CD14-positive monocyte (primary cell): Measurements from ENCODE around the gene ALPG. TPM values are rescaled to one million over a fixed set of nuclear protein-coding genes. Genes with fewer than 3 reads are reported as not detected.

Source experiments
- DNase-seq, 3 donors: peaks; one replicate each; pipeline ENCODE4 v3.0.0-alpha.2; 2011 to 2022
- H2AFZ ChIP-seq: 2 replicates; pipeline ENCODE4 v1.6.0; 2012; ENCODE audit warnings: mild to moderate bottlenecking, low read depth, low read length, inconsistent platforms; ENCODE audit not compliant: insufficient read depth, poor library complexity, severe bottlenecking
- H3K27ac ChIP-seq, 2 donors: 1 replicate in 1 of 2; 2 replicates in 1 of 2; pipeline ENCODE4 v1.5.1; 2012 to 2013; ENCODE audit warnings: low read length in 2 of 2, control low read depth in 1 of 2, inconsistent platforms in 1 of 2, low read depth in 1 of 2, mild to moderate bottlenecking in 1 of 2
- H3K27me3 ChIP-seq, 2 donors: one replicate each; pipeline versions ENCODE4 v1.6.0 to v1.6.1; 2011 to 2013; ENCODE audit warnings: low read length in 2 of 2; ENCODE audit not compliant: control insufficient read depth in 2 of 2, insufficient read depth in 2 of 2
- H3K36me3 ChIP-seq, 2 donors: replicated peaks in 1 of 2; 1 replicate in 1 of 2; 2 replicates in 1 of 2; pipeline versions ENCODE4 v1.5.1 to v1.6.1; 2012 to 2013; ENCODE audit warnings: low read length in 2 of 2, control low read depth in 1 of 2, inconsistent platforms in 1 of 2, mild to moderate bottlenecking in 1 of 2; ENCODE audit not compliant: insufficient read depth in 2 of 2, control insufficient read depth in 1 of 2
- H3K4me1 ChIP-seq, 2 donors: 1 replicate in 1 of 2; 2 replicates in 1 of 2; pipeline versions ENCODE4 v1.5.1 to v1.6.1; 2012 to 2013; ENCODE audit warnings: low read length in 2 of 2, control low read depth in 1 of 2, inconsistent platforms in 1 of 2, mild to moderate bottlenecking in 1 of 2, moderate library complexity in 1 of 2; ENCODE audit not compliant: insufficient read depth in 2 of 2, control insufficient read depth in 1 of 2
- H3K4me2 ChIP-seq: replicated peaks from 2 replicates; pipeline ENCODE3; 2012; ENCODE audit warnings: low read length, moderate library complexity, mild to moderate bottlenecking; ENCODE audit not compliant: poor library complexity, severe bottlenecking; ENCODE audit errors: extremely low read depth
- H3K4me3 ChIP-seq, 3 experiments: fragments of 200-600 bp in 1 of 3; sonication (generic) in 1 of 3; replicated peaks in 1 of 3; 1 replicate in 2 of 3; 2 replicates in 1 of 3; pipeline ENCODE4 v1.5.1; 2011 to 2013; ENCODE audit warnings: low read length in 3 of 3, mild to moderate bottlenecking in 3 of 3, control low read depth in 2 of 3, low read depth in 2 of 3, inconsistent platforms in 1 of 3, moderate library complexity in 1 of 3
- H3K79me2 ChIP-seq: 2 replicates; pipeline ENCODE4 v1.6.0; 2012; ENCODE audit warnings: mild to moderate bottlenecking, control low read depth, inconsistent platforms, low read length, moderate library complexity; ENCODE audit not compliant: insufficient read depth
- H3K9ac ChIP-seq: 2 replicates; pipeline ENCODE4 v1.6.0; 2017; ENCODE audit warnings: low read length, mild to moderate bottlenecking; ENCODE audit not compliant: insufficient read depth, poor library complexity, severe bottlenecking
- H3K9me3 ChIP-seq, 2 donors: replicated peaks in 1 of 2; 1 replicate in 1 of 2; 2 replicates in 1 of 2; pipeline versions ENCODE4 v1.5.1 to v1.6.1; 2012 to 2013; ENCODE audit warnings: low read length in 2 of 2, control low read depth in 1 of 2; ENCODE audit not compliant: control insufficient read depth in 1 of 2, insufficient read depth in 1 of 2
- H4K20me1 ChIP-seq: 2 replicates; pipeline ENCODE4 v1.6.0; 2012; ENCODE audit warnings: mild to moderate bottlenecking, low read length, control low read depth, moderate library complexity; ENCODE audit not compliant: insufficient read depth
- H3K27ac Mint-ChIP-seq, 7 donors: one replicate each; pipeline ENCODE4 v1.8.0; 2020; ENCODE audit warnings: mild to moderate bottlenecking in 7 of 7, mixed read lengths in 7 of 7, moderate library complexity in 6 of 7, inconsistent platforms in 2 of 7
- H3K27me3 Mint-ChIP-seq, 3 donors: one replicate each; pipeline ENCODE4 v1.8.0; 2021 to 2022; ENCODE audit warnings: low read depth in 3 of 3, mild to moderate bottlenecking in 3 of 3, mixed read lengths in 3 of 3, moderate library complexity in 3 of 3, inconsistent platforms in 1 of 3
- H3K36me3 Mint-ChIP-seq, 2 donors: one replicate each; pipeline ENCODE4 v1.8.0; 2020; ENCODE audit warnings: mixed read lengths in 2 of 2, inconsistent platforms in 1 of 2, mild to moderate bottlenecking in 1 of 2
- H3K4me1 Mint-ChIP-seq: one replicate; pipeline ENCODE4 v1.8.0; 2020; ENCODE audit warnings: mild to moderate bottlenecking, mixed read lengths
- H3K4me3 Mint-ChIP-seq, 2 donors: one replicate each; pipeline ENCODE4 v1.8.0; 2020; ENCODE audit warnings: mild to moderate bottlenecking in 2 of 2, mixed read lengths in 2 of 2, moderate library complexity in 1 of 2
- H3K9me3 Mint-ChIP-seq, 7 donors: one replicate each; pipeline ENCODE4 v1.8.0; 2020 to 2022; ENCODE audit warnings: mixed read lengths in 7 of 7, mild to moderate bottlenecking in 6 of 7, moderate library complexity in 6 of 7, inconsistent platforms in 2 of 7
- WGBS: methylation state at CpG from one replicate; pipeline ENCODE4 v1.1.5; 2013; ENCODE audit warnings: missing lambda C conversion rate; ENCODE audit not compliant: insufficient coverage; 5-methylcytosine and 5-hydroxymethylcytosine counted together
- intact Hi-C, 2 donors: fragments of 100-400 bp; cut with micrococcal nuclease; formaldehyde crosslinking; loops; one replicate each; pipeline versions ENCODE4 v1.15.0 to v1.15.1; 2023
- polyA plus RNA-seq, 3 donors: library from polyadenylated mRNA; depleted of rRNA in 1 of 3; unstranded in 2 of 3; stranded (reverse) in 1 of 3; fragments of 300-500 nt in 2 of 3; fragments of >200 nt in 1 of 3; fragmentation: Illumina TruSeq in 2 of 3; gene quantifications; 1 replicate in 2 of 3; 2 replicates in 1 of 3; pipeline ENCODE4 v1.2.3, GENCODE V29; 2012 to 2021
- TF ChIP-seq, protein P1 (sequence below): fragments of 200-600 bp; IDR thresholded peaks from one replicate; pipeline ENCODE4 v1.8.0; 2022; ENCODE audit warnings: antibody characterized with exemption, mild to moderate bottlenecking

The ALPG gene
- polyA plus RNA-seq, 3 donors, result not detected

GRCh38 chr2:232434091-232434490 is 27.4 kb downstream of the ALPG start:
- Histone ChIP-seq H3K27ac (no peak overlapping the region), H4K20me1 (no peaks in the 10 kb centered on the region), H3K9me3 (no peaks in the 10 kb centered on the region), H3K4me1 (no peaks in the 10 kb centered on the region), H2AFZ (no peak overlapping the region), H3K79me2 (no peaks in the 10 kb centered on the region), H3K27me3 (no peaks in the 10 kb centered on the region), H3K4me2 (no peak overlapping the region), H3K36me3 (no peaks in the 10 kb centered on the region), H3K4me3 (no peak overlapping the region), H3K9ac (no peak overlapping the region)
- Mint-ChIP-seq H3K36me3 (no peaks in the 10 kb centered on the region), H3K27ac (no peak overlapping the region), H3K9me3 (peaks cover 0 to 2% (median 0%) of the 10 kb centered on the region in 7 donors), H3K4me3 (no peak overlapping the region), H3K27me3 (peaks cover 0 to 11% (median 7%) of the 10 kb centered on the region in 3 donors), H3K4me1 (peaks cover 3% of the 10 kb centered on the region)
- intact Hi-C loops, result no loop called here
- no peak for DNase-seq
- 96% methylated on average over 8 of the region's 9 CpGs for WGBS
- TF ChIP-seq, protein P1, sequence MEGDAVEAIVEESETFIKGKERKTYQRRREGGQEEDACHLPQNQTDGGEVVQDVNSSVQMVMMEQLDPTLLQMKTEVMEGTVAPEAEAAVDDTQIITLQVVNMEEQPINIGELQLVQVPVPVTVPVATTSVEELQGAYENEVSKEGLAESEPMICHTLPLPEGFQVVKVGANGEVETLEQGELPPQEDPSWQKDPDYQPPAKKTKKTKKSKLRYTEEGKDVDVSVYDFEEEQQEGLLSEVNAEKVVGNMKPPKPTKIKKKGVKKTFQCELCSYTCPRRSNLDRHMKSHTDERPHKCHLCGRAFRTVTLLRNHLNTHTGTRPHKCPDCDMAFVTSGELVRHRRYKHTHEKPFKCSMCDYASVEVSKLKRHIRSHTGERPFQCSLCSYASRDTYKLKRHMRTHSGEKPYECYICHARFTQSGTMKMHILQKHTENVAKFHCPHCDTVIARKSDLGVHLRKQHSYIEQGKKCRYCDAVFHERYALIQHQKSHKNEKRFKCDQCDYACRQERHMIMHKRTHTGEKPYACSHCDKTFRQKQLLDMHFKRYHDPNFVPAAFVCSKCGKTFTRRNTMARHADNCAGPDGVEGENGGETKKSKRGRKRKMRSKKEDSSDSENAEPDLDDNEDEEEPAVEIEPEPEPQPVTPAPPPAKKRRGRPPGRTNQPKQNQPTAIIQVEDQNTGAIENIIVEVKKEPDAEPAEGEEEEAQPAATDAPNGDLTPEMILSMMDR, result no peak

DNA sequence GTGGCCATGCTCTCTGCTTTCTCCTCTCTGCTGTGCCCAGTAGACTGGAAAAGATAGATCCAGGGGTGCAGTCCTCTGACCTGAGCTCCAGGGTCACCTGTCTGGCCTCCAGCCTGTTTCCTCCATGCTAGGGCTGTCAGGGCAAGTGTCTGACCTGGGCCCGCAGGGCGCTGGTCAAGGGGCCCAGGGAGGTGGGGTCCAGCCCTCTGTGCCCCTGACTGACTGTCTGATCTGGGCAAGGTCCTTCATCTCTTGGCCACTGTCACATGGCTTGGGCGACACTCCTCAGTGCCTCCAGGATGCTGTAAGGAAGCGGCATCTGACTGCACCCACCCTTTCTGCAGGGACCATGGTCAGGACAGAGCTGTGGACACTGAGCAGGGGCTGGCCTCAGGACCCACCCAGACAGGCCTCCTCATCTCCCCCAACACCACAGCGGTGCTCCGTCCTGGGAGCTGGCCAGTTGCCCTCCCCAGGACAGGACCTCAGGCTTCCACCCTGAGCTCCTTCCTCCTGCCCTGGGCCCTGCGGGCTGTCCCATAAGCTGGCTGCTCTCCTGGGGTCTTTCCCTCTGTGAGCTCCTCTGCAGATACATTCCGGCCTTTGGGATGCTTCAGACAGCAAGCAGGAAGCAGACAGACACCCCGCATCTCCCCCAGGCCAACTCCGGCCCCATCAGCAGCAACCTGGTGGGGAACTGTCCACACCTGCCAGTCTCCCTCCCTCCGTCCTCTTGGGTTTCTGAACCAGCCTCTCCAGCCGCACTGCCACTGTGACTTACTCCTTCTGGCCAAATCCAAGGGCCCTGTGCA is 28.1 kb downstream of the ALPG start:
- Histone ChIP-seq H4K20me1 (no peaks in the 10 kb centered on the region), H3K4me3 (no peak overlapping the region), H3K4me2 (no peak overlapping the region), H3K79me2 (no peaks in the 10 kb centered on the region), H3K36me3 (no peaks in the 10 kb centered on the region), H3K27ac (no peak overlapping the region), H3K4me1 (no peaks in the 10 kb centered on the region), H2AFZ (no peak overlapping the region), H3K9ac (no peak overlapping the region), H3K27me3 (no peaks in the 10 kb centered on the region), H3K9me3 (no peaks in the 10 kb centered on the region)
- DNase-seq, result no peak
- H3K36me3 Mint-ChIP-seq, result no peaks in the 10 kb centered on the region
- H3K4me3 Mint-ChIP-seq, result no peak overlapping the region
- peaks cover 0 to 10% (median 10%) of the 10 kb centered on the region in 3 donors for H3K27me3 Mint-ChIP-seq
- 97% methylated on average over 12 of the region's 12 CpGs for WGBS
- no peak overlapping the region for H3K27ac Mint-ChIP-seq
- TF ChIP-seq, protein P1, result no peak
- peaks cover 0 to 2% (median 0%) of the 10 kb centered on the region in 7 donors for H3K9me3 Mint-ChIP-seq
- intact Hi-C loops, result loop anchor here in 1 of 2 donors (5.0 kb wide), 1 partner anchor 522 kb away; no protein-coding TSS in a partner anchor
- no peaks in the 10 kb centered on the region for H3K4me1 Mint-ChIP-seq
